ELR (cell line): ENCODE data around the gene GFER.
"Not testable (repeated sequence)": the region's sequence is repeated elsewhere in the genome, so short reads cannot be mapped to it uniquely, and the experiment has no call there.

Source experiments
- DNase-seq: peaks from one replicate; pipeline ENCODE4 v3.0.0-alpha.2; 2015; ENCODE audit warnings: low read depth

The GFER gene

DNA sequence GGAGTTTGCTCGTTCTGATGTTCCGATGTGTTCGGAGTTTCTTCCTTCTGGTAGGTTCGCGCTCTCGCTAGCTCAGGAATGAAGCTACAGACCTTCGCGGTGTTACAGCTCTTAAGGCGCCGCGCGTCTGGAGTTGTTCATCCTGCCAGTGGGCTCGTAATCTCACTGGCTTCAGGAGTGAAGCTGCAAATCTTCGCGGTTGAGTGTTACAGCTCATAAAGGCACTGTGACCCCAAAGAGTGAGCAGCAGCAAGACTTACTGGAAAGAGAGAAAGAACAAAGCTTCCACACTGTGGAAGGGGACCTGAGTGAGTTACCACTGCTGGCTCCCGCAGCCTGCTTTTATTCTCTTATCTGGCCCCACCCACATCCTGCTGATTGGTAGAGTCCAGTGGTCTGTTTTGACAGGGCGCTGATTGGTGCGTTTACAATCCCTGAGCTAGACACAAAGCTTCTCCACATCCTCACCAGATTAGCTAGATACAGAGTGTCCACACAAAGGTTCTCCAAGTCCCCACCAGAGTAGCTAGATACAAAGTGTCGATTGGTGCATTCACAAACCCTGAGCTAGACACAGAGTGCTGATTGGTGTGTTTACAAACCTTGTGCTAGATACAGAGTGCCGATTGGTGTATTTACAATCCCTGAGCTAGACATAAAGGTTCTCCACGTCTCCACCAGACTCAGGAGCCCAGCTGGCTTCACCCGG is 26.4 kb upstream of the GFER start:
- DNase-seq, result not testable (repeated sequence)

DNA sequence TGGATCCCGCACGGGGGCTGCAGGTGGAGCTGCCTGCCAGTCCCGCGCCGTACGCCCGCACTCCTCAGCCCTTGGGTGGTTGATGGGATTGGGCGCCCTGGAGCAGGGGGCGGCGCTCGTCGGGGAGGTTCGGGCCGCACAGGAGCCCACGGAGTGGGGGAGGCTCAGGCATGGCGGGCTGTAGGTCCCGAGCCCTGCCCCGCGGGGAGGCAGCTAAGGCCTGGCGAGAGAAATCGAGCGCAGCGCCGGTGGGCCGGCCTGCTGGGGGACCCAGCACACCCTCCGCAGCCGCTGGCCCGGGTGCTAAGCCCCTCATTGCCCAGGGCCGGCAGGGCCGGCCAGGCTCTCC is 25.9 kb upstream of the GFER start:
- DNase-seq, result not testable (repeated sequence)

DNA sequence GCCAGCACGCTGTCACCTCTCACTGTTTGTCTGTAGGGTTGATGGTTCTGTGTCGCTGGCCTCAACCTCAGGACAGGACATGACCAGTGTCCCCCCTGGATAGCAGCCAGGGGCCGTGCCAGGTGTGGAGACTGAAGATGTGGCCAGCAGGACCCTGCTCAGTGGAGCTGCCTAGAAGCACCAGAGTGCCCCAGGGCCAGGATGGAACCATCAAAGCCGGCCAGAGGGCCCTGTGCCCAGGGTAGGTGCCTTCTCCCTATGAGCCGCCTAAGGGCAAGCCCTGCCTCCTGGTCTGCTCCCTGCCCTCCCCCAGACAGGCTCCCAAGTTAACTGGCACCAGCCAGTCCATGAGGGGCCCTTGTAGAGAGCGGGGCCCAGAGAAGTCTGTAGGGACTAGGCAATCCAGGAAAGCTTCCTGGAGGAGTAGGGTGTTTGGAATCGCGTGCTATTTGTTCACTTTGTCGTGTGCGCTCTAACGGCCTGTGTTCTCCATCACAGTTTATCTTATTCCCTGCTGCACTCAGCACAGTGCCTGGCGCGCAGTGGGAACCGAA is 25.2 kb upstream of the GFER start:
- DNase-seq, result no peak

DNA sequence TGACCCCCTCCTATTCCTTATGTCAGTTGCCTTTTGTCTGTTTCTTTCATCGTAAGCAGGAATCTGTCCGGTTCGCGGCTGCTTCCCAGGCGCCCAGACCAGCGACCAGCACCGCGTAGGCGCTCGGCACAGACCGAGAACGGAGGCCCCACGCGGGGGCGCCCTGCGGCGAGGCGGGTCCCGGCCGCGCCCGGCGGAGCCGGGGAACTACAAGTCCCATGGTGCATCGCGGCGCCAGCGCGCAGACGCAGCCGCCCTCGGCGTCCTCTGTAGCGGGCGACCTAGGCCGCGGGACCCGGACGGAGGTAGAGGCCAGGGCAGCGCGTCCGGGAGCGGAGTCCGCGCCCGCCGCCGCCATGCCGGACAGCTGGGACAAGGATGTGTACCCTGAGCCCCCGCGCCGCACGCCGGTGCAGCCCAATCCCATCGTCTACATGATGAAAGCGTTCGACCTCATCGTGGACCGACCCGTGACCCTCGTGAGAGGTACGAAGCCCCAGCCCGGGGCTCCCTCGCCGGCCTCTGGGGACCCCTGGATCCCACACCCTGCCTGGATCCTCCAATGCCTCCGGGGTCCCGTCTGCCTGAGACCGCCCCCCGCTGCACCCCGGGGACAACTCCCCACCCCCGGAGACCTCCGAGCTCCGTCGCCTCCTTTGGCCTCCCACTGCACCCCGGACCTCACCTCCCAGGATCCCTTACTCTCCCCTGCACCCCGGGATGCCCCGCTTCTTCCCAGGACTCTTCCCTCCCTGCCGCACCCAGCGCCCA is 24.5 kb upstream of the GFER start, which contains the start of gene NDUFB10:
Gene NDUFB10, plus strand, starts transcription at position 270 of the 771 bp plus-strand sequence. Its CDS starts 87 bp downstream, at position 357.
- peak; percentile 92 for DNase-seq

DNA sequence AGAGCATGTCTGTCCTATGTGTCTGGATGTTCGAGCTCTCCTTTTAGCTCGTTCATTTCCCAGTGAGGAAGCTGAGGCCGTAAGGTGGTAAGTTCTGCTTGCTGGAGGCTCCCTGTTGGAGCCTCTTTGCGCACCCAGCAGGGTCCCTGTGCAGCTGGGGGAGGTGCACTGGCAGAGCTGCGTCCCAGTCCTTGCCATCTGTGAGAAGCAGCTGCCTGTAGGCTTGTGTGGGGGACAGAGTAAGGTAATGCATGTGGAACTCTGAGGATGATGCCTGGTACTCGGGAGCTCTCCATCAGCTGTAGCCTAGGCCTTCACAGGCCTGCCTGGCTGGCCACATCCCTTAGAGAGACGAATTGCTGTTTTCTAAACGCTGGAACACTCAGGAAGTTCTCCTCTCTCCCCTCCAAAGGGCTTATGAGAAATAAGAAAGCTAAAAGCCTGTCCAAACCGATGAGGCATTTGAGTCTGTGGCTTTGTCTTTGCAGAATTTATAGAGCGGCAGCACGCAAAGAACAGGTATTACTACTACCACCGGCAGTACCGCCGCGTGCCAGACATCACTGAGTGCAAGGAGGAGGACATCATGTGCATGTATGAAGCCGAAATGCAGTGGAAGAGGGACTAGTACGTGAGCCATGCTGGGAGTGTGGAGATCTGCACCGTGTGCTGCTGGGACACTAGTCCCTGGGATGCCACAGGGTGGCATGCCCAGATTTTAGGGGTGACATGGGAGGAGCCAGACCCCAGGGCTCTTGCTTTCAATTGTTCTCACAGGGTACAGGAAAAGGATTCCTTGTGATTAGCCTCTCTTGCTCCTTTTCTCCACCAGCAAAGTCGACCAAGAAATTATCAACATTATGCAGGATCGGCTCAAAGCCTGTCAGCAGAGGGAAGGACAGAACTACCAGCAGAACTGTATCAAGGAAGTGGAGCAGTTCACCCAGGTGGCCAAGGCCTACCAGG is 23.0 kb upstream of the GFER start:
- DNase-seq, result peak; percentile 74

DNA sequence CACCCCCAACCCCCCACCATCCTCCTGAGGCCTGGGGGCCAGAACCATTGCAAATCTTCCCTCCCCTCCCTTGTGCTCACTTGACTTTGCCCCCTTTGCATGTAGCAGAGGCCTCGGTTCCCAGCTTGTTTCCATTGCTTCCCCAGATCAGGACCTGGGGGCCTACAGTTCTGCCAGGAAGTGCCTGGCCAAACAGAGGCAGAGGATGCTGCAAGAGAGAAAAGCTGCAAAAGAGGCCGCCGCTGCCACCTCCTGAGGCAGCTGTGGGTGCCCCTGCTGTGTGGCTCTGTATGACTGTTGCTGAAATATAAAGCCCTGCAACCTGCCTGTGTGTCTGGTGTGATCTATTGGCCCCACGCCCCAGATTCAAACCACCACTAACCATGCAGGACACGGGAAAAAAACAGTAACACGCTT is 22.3 kb upstream of the GFER start:
- DNase-seq, result no peak

DNA sequence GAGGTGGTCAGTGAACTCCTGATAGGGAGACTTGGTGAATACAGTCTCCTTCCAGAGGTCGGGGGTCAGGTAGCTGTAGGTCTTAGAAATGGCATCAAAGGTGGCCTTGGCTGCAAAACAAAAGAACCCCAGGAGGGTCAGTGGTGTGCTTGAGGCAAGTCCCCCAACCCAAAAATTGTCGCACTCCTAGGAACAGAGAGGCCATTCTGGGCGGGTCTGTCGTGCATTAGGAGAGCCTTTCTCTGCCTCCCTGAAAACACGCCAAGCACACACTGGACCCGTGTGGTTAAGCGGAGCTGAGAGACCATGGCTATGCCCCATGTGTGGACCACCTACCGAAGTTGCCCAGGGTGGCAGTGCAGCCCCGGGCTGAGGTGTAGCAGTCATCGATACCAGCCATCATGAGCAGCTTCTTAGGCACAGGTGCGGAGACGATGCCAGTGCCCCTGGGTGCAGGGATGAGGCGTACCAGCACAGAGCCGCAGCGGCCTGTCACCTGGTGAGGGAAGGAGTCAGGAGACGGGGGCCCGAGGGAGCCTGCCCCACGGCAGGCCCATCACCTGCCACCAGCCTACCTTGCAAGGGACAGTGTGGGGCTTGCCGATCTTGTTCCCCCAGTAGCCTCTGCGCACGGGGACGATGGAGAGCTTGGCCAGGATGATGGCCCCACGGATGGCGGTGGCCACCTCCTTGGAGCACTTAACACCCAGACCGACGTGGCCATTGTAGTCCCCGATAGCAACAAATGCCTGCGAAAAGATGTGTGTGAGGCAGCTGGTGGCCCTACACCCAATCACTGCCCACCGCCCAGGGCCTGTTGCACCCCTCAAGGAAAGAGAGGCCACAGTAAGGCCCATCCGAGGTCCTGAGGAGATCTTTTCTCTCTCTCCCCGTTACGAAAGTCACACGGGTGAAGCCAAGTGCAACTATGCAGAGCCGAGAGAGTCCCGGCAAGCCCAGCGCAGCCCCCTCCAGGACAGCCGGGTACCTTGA is 21.5 kb upstream of the GFER start:
- DNase-seq, result not testable (repeated sequence)

DNA sequence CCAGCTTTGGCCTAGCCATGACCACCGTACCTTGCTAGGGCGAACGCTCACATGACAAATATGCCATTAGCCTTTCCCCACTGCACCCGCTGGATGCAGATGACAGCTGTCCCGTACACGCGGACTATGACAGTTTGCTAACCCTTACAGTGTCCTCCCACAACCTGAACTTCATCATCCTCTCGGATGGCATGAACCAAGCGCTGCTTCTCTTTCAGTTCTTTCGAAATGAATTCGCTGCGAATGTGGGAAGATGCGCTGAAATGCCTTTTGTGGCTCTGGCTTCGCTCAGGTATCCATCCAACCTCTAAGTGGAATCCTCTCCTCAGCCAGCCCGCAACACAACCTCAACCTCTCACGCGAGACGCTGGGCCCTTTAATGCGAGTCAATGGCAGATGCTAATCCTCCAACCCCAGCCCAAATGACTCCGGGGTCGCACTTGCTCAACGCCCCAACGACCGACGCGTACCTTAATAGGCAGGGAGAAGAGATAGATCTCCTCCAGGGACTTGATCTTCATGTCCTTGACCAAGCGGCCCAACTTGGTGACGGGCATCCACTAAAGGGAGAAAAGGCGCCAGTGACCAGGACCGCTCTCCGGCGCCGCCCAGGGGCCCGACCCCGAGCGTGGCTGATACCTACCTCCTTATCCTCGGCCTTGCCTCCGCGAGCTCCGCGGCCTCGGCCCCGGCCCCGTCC is 20.0 kb upstream of the GFER start:
- DNase-seq, result peak; percentile 39

DNA sequence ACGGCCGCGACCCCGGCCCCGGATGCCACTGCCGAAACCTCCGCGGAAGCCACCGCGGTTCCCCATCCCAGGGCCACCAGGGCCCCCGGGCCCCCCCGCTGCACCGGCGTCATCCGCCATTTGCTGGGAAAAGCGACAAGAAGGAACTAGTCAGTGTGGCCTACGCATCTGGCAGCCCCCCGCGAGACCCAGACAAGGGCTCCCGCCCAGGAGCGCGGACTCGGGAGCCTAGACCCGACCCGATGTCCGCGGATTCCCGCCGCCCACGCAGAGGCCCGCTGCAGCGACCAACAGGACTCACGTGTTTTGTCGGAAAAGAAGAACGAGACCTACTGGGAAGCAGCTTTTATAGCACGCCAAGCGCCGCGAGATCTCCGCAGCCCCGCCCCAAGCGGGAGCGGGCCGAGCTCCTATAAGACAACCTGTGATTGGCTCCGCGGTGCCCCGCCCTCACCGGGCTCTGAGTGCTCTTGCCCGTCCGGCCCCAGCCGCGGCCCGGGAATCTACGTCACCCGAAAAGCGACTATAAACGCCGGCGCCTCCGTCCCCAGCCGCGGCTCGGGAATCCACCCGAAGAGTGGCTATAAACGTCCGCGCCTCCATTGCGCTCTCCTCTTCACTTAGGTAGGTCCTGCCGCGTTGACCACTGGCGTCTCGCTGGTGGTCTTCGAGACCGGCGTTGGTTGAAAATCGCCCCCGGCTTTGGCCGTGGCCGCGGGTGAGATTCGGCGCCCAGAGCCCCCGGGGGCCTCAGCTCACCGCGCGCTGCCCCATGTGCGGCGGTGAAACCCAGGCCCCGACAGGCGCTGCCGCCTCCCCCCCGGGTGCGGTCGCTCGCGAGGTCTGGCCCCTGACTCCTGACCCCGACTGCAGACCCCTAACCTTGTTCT is 19.2 kb upstream of the GFER start, which contains the start of gene RPS2:
Gene RPS2, minus strand, starts transcription at position 321 of the 890 bp plus-strand sequence. Its CDS starts 201 bp downstream, at position 120.
- DNase-seq, result peak; percentile 99

DNA sequence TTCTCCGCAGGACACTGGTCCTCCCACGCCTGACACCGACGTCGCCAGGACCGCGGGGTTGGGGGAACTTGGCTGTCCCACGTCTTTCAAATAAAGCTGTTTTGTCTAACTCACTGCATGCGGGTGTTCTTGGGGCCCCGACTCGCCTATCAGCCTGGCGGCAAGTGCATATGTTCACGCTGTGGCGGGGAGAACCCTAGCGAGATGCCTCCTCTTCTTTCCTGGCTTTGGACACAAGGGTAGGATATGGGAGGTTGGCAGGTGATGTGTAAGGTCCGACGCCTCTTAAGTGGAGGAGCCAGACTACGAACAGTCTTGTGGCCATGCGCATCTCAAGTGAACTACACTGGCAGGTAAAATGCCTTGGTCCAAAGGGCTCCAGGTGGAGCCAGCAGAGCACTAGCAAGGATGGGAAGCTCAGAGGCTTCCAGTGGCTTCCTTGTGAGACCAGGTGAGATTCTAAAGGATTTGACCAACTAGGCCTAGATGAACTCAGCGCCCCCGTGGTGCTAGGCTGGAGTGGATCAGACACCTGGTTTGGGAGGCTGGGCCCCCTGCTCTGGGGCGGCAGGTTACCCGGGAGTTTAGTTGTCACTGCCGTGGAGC is 18.5 kb upstream of the GFER start:
- no peak for DNase-seq

DNA sequence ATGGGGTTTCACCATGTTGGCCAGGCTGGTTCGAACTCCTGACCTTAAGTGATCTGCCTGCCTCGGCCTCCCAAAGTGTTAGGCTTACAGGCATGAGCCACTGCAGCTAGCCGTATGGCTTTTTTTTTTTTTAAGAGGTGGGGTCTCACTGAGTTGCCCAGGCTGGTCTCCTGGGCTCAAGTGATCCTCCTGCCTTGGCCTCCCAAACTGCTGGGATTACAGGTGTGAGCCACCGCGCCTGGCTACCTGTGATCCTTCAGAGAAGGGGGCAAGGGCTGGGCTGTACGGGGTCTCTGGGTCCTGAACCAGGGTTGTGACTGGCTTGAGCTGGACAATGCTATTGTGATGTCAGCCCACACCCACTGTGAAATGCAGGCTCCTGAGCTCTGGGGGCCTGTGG is 17.5 kb upstream of the GFER start, which contains the start of gene RNF151:
Gene RNF151, plus strand, starts transcription at position 397 of the 400 bp plus-strand sequence. CDS start 26 bp downstream, outside the sequence.
- DNase-seq, result no peak

DNA sequence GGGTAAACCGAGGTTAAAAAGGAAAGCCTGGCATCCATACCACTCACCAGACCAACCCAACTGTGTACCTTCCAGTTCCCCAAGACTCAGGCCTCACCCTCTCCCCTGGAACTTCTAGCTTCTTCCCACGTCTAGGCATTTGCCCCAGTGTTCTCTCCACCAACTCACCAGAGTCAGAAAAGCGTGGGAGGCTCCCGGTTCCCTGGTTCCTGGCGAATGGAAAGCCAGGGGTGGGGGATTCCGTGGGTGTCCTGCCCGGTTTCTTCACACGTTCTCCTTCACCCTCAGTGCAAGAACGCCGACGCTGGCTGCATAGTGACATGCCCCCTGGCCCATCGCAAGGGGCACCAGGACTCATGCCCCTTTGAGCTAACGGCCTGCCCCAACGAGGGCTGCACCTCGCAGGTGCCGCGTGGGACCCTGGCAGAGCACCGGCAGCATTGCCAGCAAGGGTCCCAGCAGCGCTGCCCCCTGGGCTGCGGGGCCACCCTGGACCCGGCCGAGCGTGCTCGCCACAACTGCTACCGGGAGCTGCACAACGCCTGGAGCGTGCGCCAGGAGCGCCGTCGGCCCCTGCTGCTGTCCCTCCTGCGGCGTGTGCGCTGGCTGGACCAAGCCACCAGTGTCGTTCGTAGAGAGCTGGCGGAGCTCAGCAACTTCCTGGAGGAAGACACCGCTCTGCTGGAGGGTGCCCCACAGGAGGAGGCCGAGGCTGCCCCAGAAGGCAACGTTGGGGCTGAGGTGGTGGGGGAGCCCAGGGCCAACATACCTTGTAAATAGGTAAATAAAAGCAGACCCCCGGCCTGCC is 15.6 kb upstream of the GFER start:
- no peak for DNase-seq

DNA sequence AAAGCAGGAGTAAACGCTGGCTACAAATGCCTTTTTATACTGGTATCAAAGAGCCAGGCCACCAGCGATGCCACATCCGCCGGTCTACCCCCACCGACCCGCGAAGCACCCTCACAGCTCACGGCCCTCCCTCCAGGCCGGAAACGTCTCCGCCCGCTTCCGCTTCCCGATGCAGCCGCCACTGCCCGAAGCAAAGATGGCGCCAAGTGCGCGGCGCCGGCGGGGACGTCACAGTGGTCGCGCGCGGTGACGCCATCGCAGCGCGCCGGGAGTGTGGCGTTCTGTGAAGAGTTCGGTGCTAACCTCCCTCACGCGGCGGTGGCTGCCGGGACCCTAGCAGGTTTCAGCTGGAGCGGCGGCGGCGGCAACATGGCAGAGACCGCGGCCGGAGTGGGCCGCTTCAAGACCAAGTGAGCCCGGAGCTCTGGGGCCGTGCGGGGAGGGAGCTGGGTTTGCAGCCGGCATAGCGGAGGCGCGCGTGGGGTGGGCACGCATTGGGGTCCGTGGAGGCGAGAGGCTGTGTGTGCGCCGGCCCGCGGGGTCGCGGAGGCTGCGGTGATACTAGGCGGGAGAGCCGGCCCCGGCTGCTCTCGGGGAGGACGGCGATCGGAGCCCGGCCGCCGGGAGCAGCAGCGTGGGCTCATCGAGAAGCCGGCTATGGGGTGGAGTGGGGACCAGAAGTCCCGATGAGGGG is 12.1 kb upstream of the GFER start, which contains the start of gene TBL3:
Gene TBL3, plus strand, starts transcription at position 258 of the 694 bp plus-strand sequence. Its CDS starts 112 bp downstream, at position 370.
- DNase-seq, result peak; percentile 95

DNA sequence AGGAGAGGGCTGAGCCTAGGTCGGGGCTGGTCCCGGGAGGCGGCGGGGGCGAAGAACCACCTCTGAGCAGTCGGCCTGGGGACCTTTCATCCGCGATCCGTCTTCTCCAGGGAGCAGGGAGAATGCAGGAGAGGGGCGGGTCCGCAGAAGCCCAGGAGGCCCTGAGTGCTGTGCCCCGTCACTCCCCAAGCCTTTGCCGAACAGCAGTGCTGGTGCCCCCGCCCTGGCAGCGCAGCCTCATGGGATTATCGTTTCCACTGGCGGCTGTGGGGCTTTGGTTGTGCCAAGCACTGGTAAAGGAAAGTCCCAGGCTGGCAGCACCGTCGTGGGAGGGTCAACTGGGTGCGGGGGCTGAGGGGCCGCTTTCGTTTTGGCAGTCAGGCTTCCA is 11.5 kb upstream of the GFER start:
- DNase-seq, result peak; percentile 55

DNA sequence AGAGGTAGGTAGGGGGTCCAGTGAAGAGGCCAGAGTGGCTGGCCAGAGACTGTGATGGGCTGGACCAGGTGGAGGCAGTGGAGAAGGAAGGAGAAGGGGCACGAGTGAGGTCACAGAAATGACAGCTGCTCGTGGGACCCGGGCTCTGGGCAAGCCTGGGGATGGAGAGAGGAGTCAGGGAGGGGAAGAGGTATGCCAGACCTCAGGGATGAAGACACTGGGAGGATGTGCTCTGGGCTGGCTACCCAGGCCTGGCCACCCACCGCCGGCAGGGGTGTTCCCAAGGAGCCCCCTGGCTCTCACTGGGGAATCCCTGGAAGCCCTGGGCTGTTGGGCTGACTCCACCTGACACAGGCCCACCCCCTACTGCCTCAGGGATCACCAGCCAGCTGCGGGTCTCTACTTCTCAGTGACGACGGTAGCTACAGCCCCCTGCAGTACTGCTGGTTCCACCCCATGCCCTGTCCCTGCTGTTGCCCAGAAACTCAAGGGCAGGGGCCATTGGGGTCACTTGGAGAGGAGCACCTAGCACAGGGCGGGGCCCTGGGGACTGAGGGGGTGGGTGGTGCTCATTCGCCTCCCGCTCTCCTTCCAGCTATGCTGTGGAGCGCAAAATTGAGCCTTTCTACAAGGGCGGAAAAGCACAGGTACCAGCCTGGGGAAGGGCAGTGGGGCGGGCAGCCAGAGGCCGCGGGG is 10.4 kb upstream of the GFER start:
- DNase-seq, result no peak
